HG02840 (cell line): ENCODE results near the gene PLOD1.
A peak's percentile ranks its signal among the peaks of the same experiment; 100 is the strongest.

Experiments
- ATAC-seq: cut with Tn5 transposase; IDR thresholded peaks from one replicate; pipeline ENCODE4 v1.9.1; 2021; ENCODE audit warnings: mild to moderate bottlenecking, moderate library complexity, moderate number of reproducible peaks; ENCODE audit not compliant: unreplicated experiment, low FRiP score

PLOD1 gene

DNA sequence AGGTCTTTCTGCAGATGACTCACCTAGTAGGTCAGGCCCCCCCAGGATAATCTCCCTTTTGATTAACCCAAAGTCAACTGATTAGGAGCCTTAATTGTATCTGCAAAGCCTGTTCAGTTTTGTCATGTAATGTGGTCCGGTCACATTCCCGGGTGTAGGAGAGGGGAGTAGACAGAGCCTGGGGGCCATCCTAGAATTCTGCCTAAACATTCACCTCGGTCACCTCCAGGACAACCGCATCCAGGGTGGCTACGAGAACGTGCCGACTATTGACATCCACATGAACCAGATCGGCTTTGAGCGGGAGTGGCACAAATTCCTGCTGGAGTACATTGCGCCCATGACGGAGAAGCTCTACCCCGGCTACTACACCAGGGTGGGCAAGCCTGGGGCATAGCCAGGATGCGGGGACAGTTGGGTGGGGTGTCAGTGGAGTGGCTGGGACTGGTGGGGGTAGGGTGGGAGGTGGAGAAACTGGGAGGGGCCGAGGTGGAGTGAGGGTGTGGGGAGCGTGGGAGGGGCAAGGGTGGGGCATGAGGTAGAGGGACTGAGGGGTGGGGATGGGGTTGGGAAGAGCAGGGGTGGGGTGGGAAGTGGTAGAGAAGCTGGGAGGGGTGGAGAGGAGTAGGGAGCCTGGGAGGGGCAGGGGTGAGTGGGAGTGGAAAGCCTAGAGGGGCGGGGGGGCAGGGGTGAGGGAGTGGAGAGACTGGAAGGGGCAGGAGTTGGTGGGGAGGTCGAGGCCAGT is 36.1 kb downstream of the PLOD1 start:
- no peak for ATAC-seq

DNA sequence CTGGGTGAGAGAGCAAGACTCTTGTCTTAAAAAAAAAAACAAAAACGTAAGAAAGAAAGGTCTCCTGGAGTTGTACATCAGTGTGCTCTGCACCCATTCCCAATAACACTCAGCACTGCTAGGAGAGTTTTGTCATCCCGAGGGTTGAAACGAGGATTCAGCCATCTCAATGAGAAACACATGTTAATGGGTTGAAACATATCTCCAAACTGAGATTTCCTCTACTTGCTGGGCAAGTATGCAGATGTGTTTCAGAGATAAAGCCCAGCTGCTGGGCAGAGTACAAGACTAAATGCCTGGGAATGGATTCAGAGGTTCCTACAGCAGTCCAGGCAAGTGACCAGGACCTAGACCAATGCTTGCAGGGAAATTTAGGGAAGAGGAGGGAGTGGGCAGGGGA is 43.1 kb downstream of the PLOD1 start:
- no peak for ATAC-seq

- no peak for ATAC-seq
Measured at GRCh38 chr1:11978301-11978700, 43.8 kb downstream of the PLOD1 start.

DNA sequence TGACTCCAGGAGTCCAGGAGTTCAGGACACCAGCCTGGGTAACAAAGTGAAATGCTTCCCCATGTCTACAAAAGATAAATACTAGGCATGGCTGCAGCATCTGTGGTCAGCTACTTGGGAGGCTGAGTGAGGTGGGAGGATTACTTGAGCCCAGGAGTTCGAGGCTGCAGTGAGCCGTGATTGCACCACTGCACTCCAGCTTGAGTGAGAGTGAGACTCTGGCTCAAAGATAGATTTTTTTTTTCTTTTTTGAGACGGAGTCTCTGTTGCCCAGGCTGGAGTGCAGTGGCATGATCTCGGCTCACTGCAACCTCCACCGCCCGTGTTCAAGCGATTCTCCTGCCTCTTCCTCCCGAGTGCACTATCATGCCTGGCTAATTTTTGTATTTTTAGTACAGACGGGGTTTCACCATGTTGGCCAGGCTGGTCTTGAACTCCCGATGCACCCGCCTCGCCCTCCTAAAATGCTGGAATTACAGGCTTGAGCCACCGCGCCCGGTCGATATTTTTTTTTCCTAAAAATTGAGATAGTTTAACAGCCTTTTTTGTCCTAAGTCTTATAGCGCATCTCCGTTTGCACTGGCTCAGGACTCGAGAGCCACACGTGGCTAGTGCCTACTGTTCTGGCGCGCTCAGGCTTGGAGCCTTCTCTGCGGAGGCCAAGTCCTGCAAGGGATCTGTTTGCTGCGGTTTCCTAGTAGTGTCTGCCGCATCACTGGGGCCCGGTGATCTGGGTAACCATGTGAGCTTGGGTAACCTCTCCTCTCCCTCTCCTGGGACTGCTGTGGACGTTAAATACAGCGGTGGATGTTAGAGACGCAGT is 44.7 kb downstream of the PLOD1 start:
- no peak for ATAC-seq

DNA sequence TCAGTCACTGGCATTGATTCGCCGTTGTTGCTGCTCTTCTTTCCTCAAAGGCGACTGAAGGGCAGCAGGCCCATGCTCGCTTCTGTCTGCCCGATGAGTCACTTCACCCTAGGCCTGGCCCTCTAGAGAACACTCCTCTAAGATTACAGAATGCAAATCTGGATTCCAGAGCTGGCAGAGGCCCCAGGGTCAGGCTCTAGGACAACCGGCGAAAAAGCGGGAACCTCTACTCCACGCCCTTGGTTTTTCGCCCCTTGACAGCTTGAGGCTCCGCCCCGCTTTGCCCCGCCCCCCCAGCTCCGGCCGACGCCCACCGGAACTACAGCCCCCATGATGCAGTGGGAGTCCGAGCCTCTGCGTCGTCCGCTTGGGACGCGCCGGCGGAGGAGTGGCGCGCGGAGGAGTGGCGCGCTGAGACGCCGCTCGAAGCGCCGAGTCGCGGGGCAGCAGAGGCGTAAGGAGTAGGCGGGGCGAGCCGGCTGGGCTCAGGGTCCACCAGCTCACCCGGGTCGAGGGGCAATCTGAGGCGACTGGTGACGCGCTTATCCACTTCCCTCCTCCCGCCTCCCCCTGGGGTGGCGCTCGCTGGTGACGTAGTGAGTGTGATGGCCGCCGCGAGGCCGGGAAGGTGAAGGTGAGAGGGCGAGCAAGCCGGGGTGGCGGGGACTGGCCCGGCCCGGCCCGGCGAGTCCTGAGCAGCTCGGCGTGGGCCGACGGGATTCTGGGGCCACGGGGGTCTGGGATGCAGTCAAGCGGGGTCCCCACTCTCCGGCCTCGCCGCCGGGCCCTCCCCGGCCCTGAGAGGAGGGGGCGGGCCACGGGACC is 45.5 kb downstream of the PLOD1 start, which contains the start of gene MFN2:
TSS of gene MFN2 (plus strand) at position 594 of the 825 bp plus-strand sequence. CDS start 8,725 bp downstream, outside the sequence.
- peak; percentile 89 for ATAC-seq

DNA sequence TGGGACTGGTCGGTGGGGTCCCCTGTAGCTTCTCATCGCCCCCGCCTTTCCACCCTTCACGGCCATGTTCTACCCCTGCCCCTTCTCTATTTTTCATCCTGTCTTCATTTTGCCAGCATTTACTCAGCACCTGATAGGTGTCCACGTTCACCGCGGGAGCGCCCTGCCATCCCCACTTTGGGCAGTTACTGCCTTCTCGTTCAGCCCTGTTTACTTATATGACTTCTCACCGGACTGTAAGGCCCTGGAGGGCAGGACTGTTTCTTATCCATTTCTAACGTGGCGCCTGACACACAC is 46.1 kb downstream of the PLOD1 start:
- ATAC-seq = no peak

DNA sequence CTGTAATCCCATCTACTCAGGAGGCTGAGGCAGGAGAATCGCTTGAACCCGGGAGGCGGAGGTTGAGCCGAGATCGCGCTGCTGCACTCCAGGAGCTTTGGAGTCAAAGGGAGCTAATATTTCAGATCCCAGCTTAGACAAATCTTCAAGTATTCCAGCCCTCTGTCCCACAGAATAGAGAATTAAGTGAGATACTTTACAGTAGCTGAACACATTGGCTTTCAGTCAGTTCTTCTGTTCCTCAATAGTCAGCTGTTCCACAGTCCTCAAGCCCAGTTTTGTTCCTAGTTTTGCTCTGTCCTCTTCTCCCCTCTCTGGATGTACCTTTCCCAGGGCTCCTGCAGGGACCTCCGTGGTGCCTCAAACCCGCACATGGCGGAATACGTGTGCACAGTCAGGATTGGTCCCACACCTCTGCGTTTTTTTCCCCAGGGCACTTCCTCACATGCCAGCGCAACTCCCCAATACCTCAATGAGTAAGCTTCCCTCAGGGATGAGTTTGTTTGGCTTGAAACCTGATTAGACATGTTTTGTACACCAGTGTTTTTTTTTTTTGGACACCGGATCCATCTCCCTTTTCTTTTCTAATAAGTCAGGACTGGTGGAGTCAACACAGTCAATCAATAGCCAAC is 47.0 kb downstream of the PLOD1 start:
- ATAC-seq = no peak

GRCh38 chr1:11982010-11982392 is 47.5 kb downstream of the PLOD1 start:
- no peak for ATAC-seq

DNA sequence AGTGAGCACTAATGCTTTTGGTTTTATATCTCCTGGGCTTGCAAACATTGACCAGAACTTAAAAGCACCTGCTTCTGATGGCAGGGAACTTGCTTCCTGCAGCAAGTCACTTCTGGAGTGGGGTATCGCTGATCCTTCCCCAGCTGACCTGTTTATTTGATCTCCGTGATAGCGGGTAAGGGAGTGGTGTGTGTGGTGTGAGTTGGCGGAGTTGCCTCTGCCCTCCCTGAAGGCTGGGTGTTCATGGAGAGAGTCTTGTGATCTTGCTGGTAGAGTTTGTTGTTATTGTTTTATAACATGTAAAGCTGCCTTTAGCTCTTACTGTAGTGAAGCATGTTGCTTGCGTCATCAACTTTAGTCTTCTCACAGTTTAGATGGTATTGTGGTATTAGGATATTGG is 49.6 kb downstream of the PLOD1 start:
- ATAC-seq = no peak

- no peak for ATAC-seq
Measured at GRCh38 chr1:11984576-11984975, 50.1 kb downstream of the PLOD1 start.

- no peak for ATAC-seq
Measured at GRCh38 chr1:11985171-11985570, 50.7 kb downstream of the PLOD1 start.

DNA sequence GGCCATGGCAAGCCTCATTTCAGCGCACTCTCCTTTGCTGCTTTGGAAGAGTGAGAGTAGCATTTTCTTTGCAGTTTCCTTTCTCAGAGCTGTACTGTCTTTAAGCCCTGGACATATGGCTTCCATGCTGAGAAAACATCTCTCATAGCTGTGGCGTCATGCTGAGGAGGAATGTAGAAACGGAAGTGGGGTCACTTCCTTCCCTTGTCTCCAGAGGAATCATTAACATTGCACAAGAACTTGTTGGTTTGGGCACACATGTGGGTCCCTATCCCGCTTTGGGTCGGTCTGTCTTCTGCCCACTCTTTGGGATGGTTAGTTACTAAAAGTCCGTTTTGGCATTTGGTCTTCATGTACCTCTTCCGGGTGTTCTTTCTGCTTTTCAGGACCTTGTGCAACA is 51.3 kb downstream of the PLOD1 start:
- ATAC-seq = no peak

GRCh38 chr1:11989669-11990068 is 55.2 kb downstream of the PLOD1 start:
- no peak for ATAC-seq

GRCh38 chr1:11990303-11991032 is 56.0 kb downstream of the PLOD1 start:
- no peak for ATAC-seq

DNA sequence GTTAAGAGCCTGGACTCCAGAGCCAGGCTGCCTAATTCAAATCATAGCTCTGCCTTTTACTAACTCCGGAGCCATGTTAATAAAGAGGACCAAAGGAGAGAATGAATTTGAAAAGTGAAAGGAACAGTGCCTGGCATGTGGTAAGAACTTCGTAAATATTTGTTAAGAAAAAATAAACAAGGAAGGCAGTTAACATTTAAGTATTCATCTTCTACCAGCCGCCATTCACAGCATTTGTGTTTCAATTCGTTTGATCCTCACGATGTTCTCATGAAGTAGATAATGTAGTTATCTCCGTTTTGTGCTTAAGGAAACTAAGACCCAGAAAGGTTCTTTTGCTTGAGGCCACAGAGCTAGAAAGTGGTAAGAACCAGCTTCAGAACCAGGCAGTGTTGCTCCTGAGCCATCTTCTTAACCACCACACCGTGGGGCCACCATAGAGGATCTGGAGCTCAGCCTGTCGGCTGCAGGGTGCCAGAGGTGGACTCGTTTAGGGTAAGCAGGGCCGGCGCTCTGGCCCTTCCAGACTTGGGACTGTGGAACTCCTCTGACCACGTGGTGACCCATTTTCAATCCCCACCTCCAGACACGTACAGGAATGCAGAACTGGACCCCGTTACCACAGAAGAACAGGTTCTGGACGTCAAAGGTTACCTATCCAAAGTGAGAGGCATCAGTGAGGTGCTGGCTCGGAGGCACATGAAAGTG is 57.6 kb downstream of the PLOD1 start:
- no peak for ATAC-seq

- no peak for ATAC-seq
Measured at GRCh38 chr1:11997081-11997850, 62.7 kb downstream of the PLOD1 start.

DNA sequence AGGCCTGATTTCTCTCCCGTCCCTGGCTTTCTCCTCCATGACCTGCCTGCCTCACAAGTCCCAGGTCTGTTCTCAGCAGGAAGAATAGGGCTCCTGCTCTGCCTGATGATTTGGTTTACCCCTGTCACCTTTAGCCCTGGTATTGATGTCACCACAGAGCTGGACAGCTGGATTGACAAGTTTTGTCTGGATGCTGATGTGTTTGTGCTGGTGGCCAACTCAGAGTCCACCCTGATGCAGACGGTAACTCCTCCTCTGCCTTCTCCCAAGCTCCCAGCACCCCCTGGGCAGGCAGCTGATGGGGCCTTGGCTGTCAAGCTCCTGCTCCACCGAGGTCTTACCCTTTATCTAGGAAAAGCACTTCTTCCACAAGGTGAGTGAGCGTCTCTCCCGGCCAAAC is 64.1 kb downstream of the PLOD1 start:
- ATAC-seq = no peak

- ATAC-seq = no peak
Measured at GRCh38 chr1:11999236-11999635, 64.7 kb downstream of the PLOD1 start.
